WTC11 (cell line): ENCODE data around the gene RNF39. TPM values are rescaled to one million over a fixed set of nuclear protein-coding genes. Genes with fewer than 3 reads are reported as not detected.

ENCODE experiments used
- ATAC-seq: fragments of 200-7000 bp; cut with Tn5 transposase; 2 replicates; pipeline ENCODE4 v1.10.0; 2021; ENCODE audit warnings: mild to moderate bottlenecking, moderate library complexity
- CTCF ChIA-PET: fragments of 300-600 bp; sonication (Branson Sonifier 250); formaldehyde crosslinking; loops from one replicate; lab custom pipeline; 2021; ENCODE audit warnings: antibody characterized with exemption; lab: Charles Lee
- POLR2A ChIA-PET: fragments of 350-600 bp; sonication (Branson Sonifier 250); formaldehyde crosslinking; loops from one replicate; lab custom pipeline; 2021; ENCODE audit warnings: antibody characterized with exemption; lab: Charles Lee
- DNase-seq: peaks from one replicate; pipeline ENCODE4 v3.0.0; 2021; ENCODE audit warnings: low spot score
- H3K27ac Mint-ChIP-seq: 2 replicates; pipeline ENCODE4 v1.8.0; 2021; ENCODE audit warnings: mixed read lengths
- H3K27me3 Mint-ChIP-seq: 2 replicates; pipeline ENCODE4 v1.8.0; 2021; ENCODE audit warnings: low read depth, mild to moderate bottlenecking, moderate library complexity, mixed read lengths
- H3K36me3 Mint-ChIP-seq: 2 replicates; pipeline ENCODE4 v1.8.0; 2021; ENCODE audit warnings: mixed read lengths
- H3K4me1 Mint-ChIP-seq: 2 replicates; pipeline ENCODE4 v1.8.0; 2022; ENCODE audit warnings: mixed read lengths
- H3K4me3 Mint-ChIP-seq: 2 replicates; pipeline ENCODE4 v1.8.0; 2021; ENCODE audit warnings: mild to moderate bottlenecking, moderate library complexity, mixed read lengths
- H3K9me3 Mint-ChIP-seq: 2 replicates; pipeline ENCODE4 v1.8.0; 2021; ENCODE audit warnings: mixed read lengths
- ATF3 ChIP-seq: sonication (generic); formaldehyde crosslinking; conservative IDR thresholded peaks from 2 replicates; pipeline ENCODE4 v1.8.1; 2022; ENCODE audit warnings: mild to moderate bottlenecking, missing genetic modification reagents
- CBFB ChIP-seq: sonication (generic); formaldehyde crosslinking; IDR thresholded peaks from 2 replicates; pipeline ENCODE4 v1.8.1; 2022; ENCODE audit warnings: mild to moderate bottlenecking, low read depth, missing genetic modification reagents
- E2F1 ChIP-seq: sonication (generic); formaldehyde crosslinking; IDR thresholded peaks from 2 replicates; pipeline ENCODE4 v1.8.0; 2022; ENCODE audit warnings: mild to moderate bottlenecking, missing genetic modification reagents
- E2F5 ChIP-seq: sonication (generic); formaldehyde crosslinking; IDR thresholded peaks from 2 replicates; pipeline ENCODE4 v1.8.1; 2022; ENCODE audit warnings: mild to moderate bottlenecking, moderate library complexity, missing genetic modification reagents
- ETV6 ChIP-seq: sonication (generic); formaldehyde crosslinking; IDR thresholded peaks from 2 replicates; pipeline ENCODE4 v1.8.1; 2022; ENCODE audit warnings: mild to moderate bottlenecking, missing genetic modification reagents
- GABPB1 ChIP-seq: sonication (generic); formaldehyde crosslinking; IDR thresholded peaks from 2 replicates; pipeline ENCODE4 v1.8.1; 2023; ENCODE audit warnings: mild to moderate bottlenecking, missing genetic modification reagents
- HMGA2 ChIP-seq: fragments of 250-450 bp; sonication (Bioruptor Pico); IDR thresholded peaks from 2 replicates; pipeline ENCODE4 v1.4.0; 2021; ENCODE audit warnings: mild to moderate bottlenecking, moderate library complexity
- MLX ChIP-seq: sonication (generic); formaldehyde crosslinking; IDR thresholded peaks from 2 replicates; pipeline ENCODE4 v1.8.1; 2023; ENCODE audit warnings: mild to moderate bottlenecking, missing genetic modification reagents, moderate library complexity
- NFYB ChIP-seq: sonication (generic); formaldehyde crosslinking; conservative IDR thresholded peaks from 2 replicates; pipeline ENCODE4 v1.8.0; 2022; ENCODE audit warnings: low read depth, missing genetic modification reagents
- NR1H2 ChIP-seq: sonication (generic); formaldehyde crosslinking; IDR thresholded peaks from 2 replicates; pipeline ENCODE4 v1.9.0; 2021; ENCODE audit warnings: mild to moderate bottlenecking, moderate library complexity, missing genetic modification reagents
- NR3C1 ChIP-seq: sonication (generic); formaldehyde crosslinking; conservative IDR thresholded peaks from 2 replicates; pipeline ENCODE4 v1.8.1; 2023; ENCODE audit warnings: low read depth, mild to moderate bottlenecking, missing genetic modification reagents
- PRRX2 ChIP-seq: fragments of 250-450 bp; sonication (Bioruptor Pico); IDR thresholded peaks from 2 replicates; pipeline ENCODE4 v1.8.0; 2021; ENCODE audit warnings: mild to moderate bottlenecking
- SMAD4 ChIP-seq: sonication (generic); formaldehyde crosslinking; IDR thresholded peaks from 2 replicates; pipeline ENCODE4 v1.8.0; 2022; ENCODE audit warnings: mild to moderate bottlenecking, missing genetic modification reagents
- SOX15 ChIP-seq: fragments of 250-450 bp; sonication (Bioruptor Pico); IDR thresholded peaks from 2 replicates; pipeline ENCODE4 v1.9.0; 2021; ENCODE audit warnings: mild to moderate bottlenecking
- TCF7 ChIP-seq: sonication (generic); formaldehyde crosslinking; IDR thresholded peaks from 2 replicates; pipeline ENCODE4 v1.8.0; 2022; ENCODE audit warnings: mild to moderate bottlenecking, low read depth, missing genetic modification reagents, moderate library complexity
- ZNF138 ChIP-seq: sonication (generic); formaldehyde crosslinking; conservative IDR thresholded peaks from 2 replicates; pipeline ENCODE4 v1.8.1; 2022; ENCODE audit warnings: mild to moderate bottlenecking, moderate library complexity, missing genetic modification reagents
- ZNF396 ChIP-seq: fragments of 250-450 bp; sonication (Bioruptor Pico); IDR thresholded peaks from 2 replicates; pipeline ENCODE4 v1.8.0; 2021; ENCODE audit warnings: mild to moderate bottlenecking, moderate library complexity, borderline replicate concordance
- ZNF423 ChIP-seq: fragments of 250-450 bp; sonication (Bioruptor Pico); IDR thresholded peaks from 2 replicates; pipeline ENCODE4 v2.1.2; 2022; ENCODE audit warnings: mild to moderate bottlenecking, moderate library complexity
- ZNF512 ChIP-seq: sonication (generic); formaldehyde crosslinking; IDR thresholded peaks from 2 replicates; pipeline ENCODE4 v1.8.1; 2022; ENCODE audit warnings: missing genetic modification reagents, borderline replicate concordance
- ZSCAN18 ChIP-seq: fragments of 250-450 bp; sonication (Bioruptor Pico); IDR thresholded peaks from 2 replicates; pipeline ENCODE4 v2.1.2; 2022; ENCODE audit warnings: mild to moderate bottlenecking, moderate library complexity
- total RNA-seq: library from RNA; stranded (reverse); gene quantifications from 3 replicates; pipeline ENCODE4 v1.2.3, GENCODE V29; 2021

RNF39 gene
- total RNA-seq, 1 experiment from 2014 or later = 5.1 TPM

GRCh38 chr6:30029588-30029987 is 46.0 kb downstream of the RNF39 start:
- POLR2A ChIA-PET = no interaction called here
- DNase-seq (no peak), ATAC-seq (no peak)
- Mint-ChIP-seq H3K36me3 (no peaks in the 10 kb centered on the region), H3K4me3 (no peak overlapping the region), H3K27ac (no peak overlapping the region), H3K4me1 (no peaks in the 10 kb centered on the region; the same call in 1 of the 2 replicates), H3K9me3 (no peaks in the 10 kb centered on the region), H3K27me3 (no peaks in the 10 kb centered on the region)
- CTCF ChIA-PET = no interaction called here
- TF ChIP-seq ZNF423 (CRISPR knock-in tag) (no peak), GABPB1 (CRISPR knock-in tag) (no peak)

- Mint-ChIP-seq H3K4me3 (no peak overlapping the region), H3K27me3 (no peaks in the 10 kb centered on the region), H3K36me3 (no peaks in the 10 kb centered on the region), H3K27ac (no peak overlapping the region), H3K9me3 (no peaks in the 10 kb centered on the region), H3K4me1 (no peaks in the 10 kb centered on the region; the same call in 1 of the 2 replicates)
- ATAC-seq (no peak), DNase-seq (no peak)
- CTCF ChIA-PET = interaction anchor here (1.0 kb wide), 1 partner anchor 14 kb away, joined by 3 read pairs; no protein-coding TSS in a partner anchor
- POLR2A ChIA-PET = no interaction called here
- TF ChIP-seq NFYB (CRISPR knock-in tag) (no peak), CBFB (CRISPR knock-in tag) (no peak), SOX15 (CRISPR knock-in tag) (no peak), ZSCAN18 (CRISPR knock-in tag) (no peak), PRRX2 (CRISPR knock-in tag) (no peak), GABPB1 (CRISPR knock-in tag) (no peak), HMGA2 (CRISPR knock-in tag) (no peak), E2F5 (CRISPR knock-in tag) (no peak), ZNF138 (CRISPR knock-in tag) (no peak), ATF3 (CRISPR knock-in tag) (no peak), ZNF423 (CRISPR knock-in tag) (no peak), SMAD4 (CRISPR knock-in tag) (no peak), ZNF512 (CRISPR knock-in tag) (no peak), ZNF396 (CRISPR knock-in tag) (no peak), MLX (CRISPR knock-in tag) (no peak), NR3C1 (CRISPR knock-in tag) (no peak), E2F1 (no peak), ETV6 (CRISPR knock-in tag) (no peak), TCF7 (CRISPR knock-in tag) (no peak), NR1H2 (no peak)
These were observed 50.4 kb downstream of the RNF39 start for GRCh38 chr6:30025186-30025585.
